Measurements from ENCODE around the gene FYN.

Gene FYN

GRCh38 chr6:111885373-111886027 lies 12.2 kb upstream of the FYN start:
- CTCF ChIA-PET, result no interaction called here
- POLR2A ChIA-PET, result no interaction called here
- DNase-seq (ENCODE audit: extremely low spot score), result no peak
- TF ChIP-seq HDGF (IDR thresholded peaks at IDR 0.05; ENCODE audit: borderline replicate concordance) (no peak), SP1 (IDR thresholded peaks at IDR 0.05) (no peak), ELF4 (IDR thresholded peaks at IDR 0.05) (no peak), TARDBP (IDR thresholded peaks at IDR 0.05) (no peak), LEF1 (IDR thresholded peaks at IDR 0.05; ENCODE audit: borderline replicate concordance) (no peak), FOXK2 (IDR thresholded peaks at IDR 0.05) (no peak), SUZ12 (IDR thresholded peaks at IDR 0.05) (no peak)

- TF ChIP-seq FOXM1 (IDR thresholded peaks at IDR 0.05; ENCODE audit: borderline replicate concordance) (no peak), FOXK2 (IDR thresholded peaks at IDR 0.05) (no peak), TARDBP (IDR thresholded peaks at IDR 0.05) (no peak), ELF4 (IDR thresholded peaks at IDR 0.05) (no peak), CTBP1 (IDR thresholded peaks at IDR 0.05; ENCODE audit: borderline replicate concordance) (no peak), SP1 (IDR thresholded peaks at IDR 0.05) (no peak)
- no peak for DNase-seq (ENCODE audit: extremely low spot score)
- ChIA-PET CTCF (no interaction called here), POLR2A (no interaction called here)
Measured at GRCh38 chr6:111884068-111884467, 10.8 kb upstream of the FYN start.

- CTCF ChIA-PET, result interaction anchor here (0.7 kb wide), 1 partner anchor 183 kb away, joined by 3 read pairs; no protein-coding TSS in a partner anchor
- DNase-seq (ENCODE audit: extremely low spot score), result no peak
- POLR2A ChIA-PET, result no interaction called here
- TF ChIP-seq FOXA1 (IDR thresholded peaks at IDR 0.05), result no peak
- no peak for TF ChIP-seq L3MBTL2 (conservative IDR thresholded peaks at IDR 0.05)
- TF ChIP-seq SUZ12 (IDR thresholded peaks at IDR 0.05), result no peak
- no peak for TF ChIP-seq FOXM1 (IDR thresholded peaks at IDR 0.05; ENCODE audit: borderline replicate concordance)
- TF ChIP-seq ELF4 (IDR thresholded peaks at IDR 0.05), result no peak
- TF ChIP-seq NFRKB (IDR thresholded peaks at IDR 0.05), result no peak
- TF ChIP-seq TARDBP (IDR thresholded peaks at IDR 0.05), result no peak
- no peak for TF ChIP-seq BHLHE40 (IDR thresholded peaks at IDR 0.05; ENCODE audit: borderline replicate concordance)
- TF ChIP-seq ARNT (IDR thresholded peaks at IDR 0.05), result no peak
Measured at GRCh38 chr6:111880181-111880888, 7.1 kb upstream of the FYN start.

GRCh38 chr6:111875741-111876140 lies 2.5 kb upstream of the FYN start:
- DNase-seq (ENCODE audit: extremely low spot score), result no peak
- ChIA-PET POLR2A (no interaction called here), CTCF (interaction anchor here (1.4 kb wide), 1 partner anchor 13 kb away, joined by 4 read pairs; no protein-coding TSS in a partner anchor)
- TF ChIP-seq TARDBP (IDR thresholded peaks at IDR 0.05) (no peak), BHLHE40 (IDR thresholded peaks at IDR 0.05; ENCODE audit: borderline replicate concordance) (no peak), ZNF384 (IDR thresholded peaks at IDR 0.05) (no peak), ARNT (IDR thresholded peaks at IDR 0.05) (no peak), HDGF (IDR thresholded peaks at IDR 0.05; ENCODE audit: borderline replicate concordance) (no peak), ELF4 (IDR thresholded peaks at IDR 0.05) (no peak), FOXM1 (IDR thresholded peaks at IDR 0.05; ENCODE audit: borderline replicate concordance) (no peak), PKNOX1 (IDR thresholded peaks at IDR 0.05) (no peak), CTBP1 (IDR thresholded peaks at IDR 0.05; ENCODE audit: borderline replicate concordance) (no peak)

- ChIA-PET POLR2A (interaction anchor here (1.0 to 2.0 kb wide), 2 partner anchors 84 to 91 kb away, joined by 3 to 8 read pairs; no protein-coding TSS in a partner anchor), CTCF (interaction anchor here (0.6 to 1.3 kb wide), 7 partner anchors 52 to 614 kb away, joined by 3 to 5 read pairs (median 3); no protein-coding TSS in a partner anchor)
- TF ChIP-seq SUZ12 (IDR thresholded peaks at IDR 0.05) (no peak), ELF4 (IDR thresholded peaks at IDR 0.05) (no peak), LEF1 (IDR thresholded peaks at IDR 0.05; ENCODE audit: borderline replicate concordance) (no peak), ZNF384 (IDR thresholded peaks at IDR 0.05) (no peak), BHLHE40 (IDR thresholded peaks at IDR 0.05; ENCODE audit: borderline replicate concordance) (no peak)
- DNase-seq (ENCODE audit: extremely low spot score), result no peak
Measured at GRCh38 chr6:111874025-111874415, 768 bp upstream of the FYN start.

GRCh38 chr6:111872401-111873177 lies 663 bp downstream of the FYN start:
- ChIA-PET CTCF (interaction anchor here (0.6 to 1.3 kb wide), 3 partner anchors 109 to 215 kb away, joined by 3 to 5 read pairs (median 3); no protein-coding TSS in a partner anchor), POLR2A (interaction anchor here (0.9 to 2.0 kb wide), 6 partner anchors 26 to 127 kb away, joined by 3 to 8 read pairs (median 4); no protein-coding TSS in a partner anchor)
- TF ChIP-seq FOXK2 (IDR thresholded peaks at IDR 0.05), result no peak
- 0 out of 2 replicates have a peak, but pooled peaks have one; percentile 53 for TF ChIP-seq LEF1 (IDR thresholded peaks at IDR 0.05; ENCODE audit: borderline replicate concordance)
- TF ChIP-seq SP1 (IDR thresholded peaks at IDR 0.05), result no peak
- no peak for TF ChIP-seq PKNOX1 (IDR thresholded peaks at IDR 0.05)
- no peak for TF ChIP-seq L3MBTL2 (conservative IDR thresholded peaks at IDR 0.05)
- no peak for TF ChIP-seq BHLHE40 (IDR thresholded peaks at IDR 0.05; ENCODE audit: borderline replicate concordance)
- TF ChIP-seq FOXM1 (IDR thresholded peaks at IDR 0.05; ENCODE audit: borderline replicate concordance), result peak; percentile 7; the same call in 1 of the 2 replicates
- TF ChIP-seq ZNF384 (IDR thresholded peaks at IDR 0.05), result no peak
- TF ChIP-seq HDGF (IDR thresholded peaks at IDR 0.05; ENCODE audit: borderline replicate concordance), result no peak
- TF ChIP-seq FOXA1 (IDR thresholded peaks at IDR 0.05), result no peak
- no peak for TF ChIP-seq CTBP1 (IDR thresholded peaks at IDR 0.05; ENCODE audit: borderline replicate concordance)
- no peak for TF ChIP-seq ARNT (IDR thresholded peaks at IDR 0.05)
- no peak for TF ChIP-seq NFRKB (IDR thresholded peaks at IDR 0.05)
- TF ChIP-seq TARDBP (IDR thresholded peaks at IDR 0.05), result no peak
- TF ChIP-seq ELF4 (IDR thresholded peaks at IDR 0.05), result no peak
- TF ChIP-seq SUZ12 (IDR thresholded peaks at IDR 0.05), result no peak
- DNase-seq (ENCODE audit: extremely low spot score), result peak; percentile 73
